Tibial artery (tissue), 4 donors: ENCODE data around the gene LRRC8C.

ENCODE experiments used
- DNase-seq, 2 donors: peaks; one replicate each; pipeline ENCODE4 v3.0.0-alpha.2; 2019
- H3K27ac ChIP-seq, 2 donors: fragments of 200-600 bp; sonication (generic) in 1 of 2; 1 replicate in 1 of 2; 2 replicates in 1 of 2; pipeline ENCODE4 v1.5.1; 2018 to 2019; ENCODE audit warnings: mild to moderate bottlenecking in 1 of 2
- H3K27me3 ChIP-seq, 2 donors: fragments of 200-600 bp; sonication (generic) in 1 of 2; one replicate each; pipeline versions ENCODE4 v1.5.1 to v1.6.0; 2016 to 2019
- H3K36me3 ChIP-seq, 3 donors: fragments of 200-600 bp; sonication (generic) in 2 of 3; one replicate each; pipeline ENCODE4 v1.5.1; 2016 to 2019; ENCODE audit warnings: mild to moderate bottlenecking in 2 of 3
- H3K4me1 ChIP-seq, 4 donors: fragments of 200-600 bp; sonication (generic) in 2 of 4; 1 replicate in 3 of 4; 2 replicates in 1 of 4; pipeline ENCODE4 v1.5.1; 2016 to 2019
- H3K4me3 ChIP-seq, 2 donors: fragments of 200-600 bp; sonication (generic) in 1 of 2; 1 replicate in 1 of 2; 2 replicates in 1 of 2; pipeline ENCODE4 v1.5.1; 2018 to 2019; ENCODE audit warnings: mild to moderate bottlenecking in 2 of 2
- H3K9me3 ChIP-seq, 3 donors: fragments of 200-600 bp; sonication (generic) in 1 of 3; one replicate each; pipeline ENCODE4 v1.5.1; 2016 to 2019
- intact Hi-C: fragments of 100-400 bp; cut with DNase I; formaldehyde crosslinking; loops from one replicate; pipeline ENCODE4 v1.15.0; 2023; ENCODE audit warnings: low total_unique reads
- TF ChIP-seq, protein P1 (sequence below), 2 experiments: fragments of 200-600 bp in 1 of 2; fragments of 450-650 bp in 1 of 2; IDR thresholded peaks; one replicate each; pipeline ENCODE4 v1.5.1; 2017 to 2019; ENCODE audit warnings: antibody characterized with exemption in 2 of 2, mild to moderate bottlenecking in 1 of 2, moderate library complexity in 1 of 2

The LRRC8C gene

DNA sequence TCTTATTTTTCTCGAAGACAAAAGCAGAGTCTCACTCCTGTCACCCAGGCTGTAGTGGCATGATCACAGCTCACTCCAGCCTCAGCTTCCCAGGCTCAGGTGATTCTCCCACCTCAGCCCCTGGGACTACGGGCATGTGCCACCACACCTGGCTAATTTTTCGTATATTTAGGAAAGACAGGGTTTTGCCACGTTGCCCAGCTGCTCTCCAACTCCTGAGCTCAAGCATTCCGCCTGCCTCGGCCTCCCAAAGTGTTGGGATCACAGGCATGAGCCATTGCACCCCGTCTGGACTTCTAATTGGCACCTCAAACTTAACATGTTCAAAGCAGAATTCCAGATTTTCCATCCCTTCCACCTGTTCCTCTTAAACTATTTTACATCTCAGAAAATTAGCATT lies 19.0 kb upstream of the LRRC8C start:
- TF ChIP-seq, protein P1, sequence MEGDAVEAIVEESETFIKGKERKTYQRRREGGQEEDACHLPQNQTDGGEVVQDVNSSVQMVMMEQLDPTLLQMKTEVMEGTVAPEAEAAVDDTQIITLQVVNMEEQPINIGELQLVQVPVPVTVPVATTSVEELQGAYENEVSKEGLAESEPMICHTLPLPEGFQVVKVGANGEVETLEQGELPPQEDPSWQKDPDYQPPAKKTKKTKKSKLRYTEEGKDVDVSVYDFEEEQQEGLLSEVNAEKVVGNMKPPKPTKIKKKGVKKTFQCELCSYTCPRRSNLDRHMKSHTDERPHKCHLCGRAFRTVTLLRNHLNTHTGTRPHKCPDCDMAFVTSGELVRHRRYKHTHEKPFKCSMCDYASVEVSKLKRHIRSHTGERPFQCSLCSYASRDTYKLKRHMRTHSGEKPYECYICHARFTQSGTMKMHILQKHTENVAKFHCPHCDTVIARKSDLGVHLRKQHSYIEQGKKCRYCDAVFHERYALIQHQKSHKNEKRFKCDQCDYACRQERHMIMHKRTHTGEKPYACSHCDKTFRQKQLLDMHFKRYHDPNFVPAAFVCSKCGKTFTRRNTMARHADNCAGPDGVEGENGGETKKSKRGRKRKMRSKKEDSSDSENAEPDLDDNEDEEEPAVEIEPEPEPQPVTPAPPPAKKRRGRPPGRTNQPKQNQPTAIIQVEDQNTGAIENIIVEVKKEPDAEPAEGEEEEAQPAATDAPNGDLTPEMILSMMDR (IDR thresholded peaks at IDR 0.05): no peak
- H3K27ac ChIP-seq: no peak overlapping the region
- no peaks in the 10 kb centered on the region for H3K9me3 ChIP-seq
- H3K36me3 ChIP-seq: peaks cover 0 to 7% (median 0%) of the 10 kb centered on the region in 3 donors
- no peak for DNase-seq
- H3K4me3 ChIP-seq: no peak overlapping the region
- peaks cover 0 to 11% (median 4%) of the 10 kb centered on the region in 4 donors for H3K4me1 ChIP-seq
- intact Hi-C loops: no loop called here
- no peaks in the 10 kb centered on the region for H3K27me3 ChIP-seq

DNA sequence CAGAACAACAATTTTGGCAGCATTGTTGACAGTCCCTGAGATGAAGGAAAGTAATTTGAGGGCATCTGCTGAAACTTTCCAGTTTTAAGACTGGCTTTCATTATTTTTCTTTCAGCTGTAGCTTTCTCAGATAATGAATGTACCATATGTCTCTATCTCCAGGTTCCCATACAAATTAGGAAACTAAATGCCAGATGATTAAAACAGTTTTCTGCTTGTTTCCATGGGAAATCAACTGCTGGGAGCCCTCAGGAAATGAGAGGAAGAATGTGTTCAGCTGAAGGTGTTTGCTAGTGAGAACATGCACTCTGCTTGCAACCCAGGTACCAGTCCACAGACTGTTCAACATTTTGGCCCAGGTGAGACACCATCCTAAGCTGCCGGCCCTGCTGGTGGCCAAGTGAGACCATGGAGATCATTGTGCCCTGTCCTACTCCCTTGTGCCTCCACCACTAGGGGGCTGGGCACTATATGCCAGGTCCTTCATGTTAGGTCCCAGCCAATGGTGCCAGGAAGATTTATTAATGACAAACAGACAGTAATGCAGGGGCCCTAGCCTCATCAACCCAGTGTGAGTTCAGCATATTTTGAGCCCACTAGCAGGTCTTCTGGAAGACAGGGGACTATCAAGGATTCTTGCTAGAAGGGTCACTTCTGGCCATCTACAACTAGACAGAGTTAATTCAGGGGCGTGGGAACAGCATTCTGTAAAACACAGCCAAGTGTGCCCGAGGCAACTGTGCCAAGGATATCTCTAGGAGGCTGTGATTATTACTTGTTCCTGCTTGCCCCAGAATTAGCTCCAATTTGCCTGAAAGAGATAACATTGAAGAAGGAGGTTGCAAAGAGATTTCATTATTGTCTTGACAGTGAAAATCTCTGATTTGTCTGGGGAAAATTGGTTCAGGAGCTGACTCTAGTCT lies 17.0 kb upstream of the LRRC8C start:
- H3K27ac ChIP-seq: no peak overlapping the region
- no peak for DNase-seq
- TF ChIP-seq, protein P1 (IDR thresholded peaks at IDR 0.05): peak; percentile 10 to 27
- no peak overlapping the region for H3K4me3 ChIP-seq
- intact Hi-C loops: no loop called here
- no peaks in the 10 kb centered on the region for H3K9me3 ChIP-seq
- peaks cover 0 to 11% (median 4%) of the 10 kb centered on the region in 4 donors for H3K4me1 ChIP-seq
- no peaks in the 10 kb centered on the region for H3K36me3 ChIP-seq
- no peaks in the 10 kb centered on the region for H3K27me3 ChIP-seq

DNA sequence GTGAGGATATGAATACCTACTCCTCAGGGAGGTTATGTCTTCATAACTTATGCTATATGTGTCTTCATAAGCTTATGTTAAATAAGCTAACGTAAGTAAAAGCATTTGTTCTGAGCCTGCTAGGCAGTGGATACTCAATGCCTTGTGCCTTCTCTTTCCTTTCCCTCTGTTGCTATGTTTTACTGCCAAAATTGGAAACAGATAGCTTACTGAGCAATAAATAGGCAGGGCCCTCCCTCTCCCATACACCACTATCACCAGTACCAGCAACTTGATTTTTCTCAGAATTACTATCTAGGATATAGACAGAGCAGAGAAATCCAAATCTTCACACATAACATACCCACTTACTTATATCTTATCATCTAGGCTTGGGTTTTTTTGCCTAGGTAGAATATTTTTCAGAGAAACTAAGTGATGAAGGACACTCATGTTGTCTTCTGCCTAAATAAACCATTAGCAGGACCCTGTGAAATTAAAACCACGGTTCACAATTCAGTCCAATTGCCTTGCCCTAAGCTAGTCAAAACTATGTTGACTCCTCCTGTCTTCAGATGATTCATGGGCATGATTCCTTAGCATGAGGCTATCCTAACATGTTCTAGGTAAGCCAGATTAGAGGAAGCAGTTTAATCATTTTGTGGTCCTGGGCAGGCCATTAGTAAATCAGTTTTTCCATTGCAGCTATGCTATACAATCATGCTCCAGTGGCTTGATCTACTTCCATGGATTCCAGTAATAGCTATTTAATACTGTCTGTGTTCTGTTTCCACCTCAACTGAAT lies 15.9 kb upstream of the LRRC8C start:
- TF ChIP-seq, protein P1 (IDR thresholded peaks at IDR 0.05): no peak
- intact Hi-C loops: no loop called here
- no peak for DNase-seq
- H3K9me3 ChIP-seq: no peaks in the 10 kb centered on the region
- no peaks in the 10 kb centered on the region for H3K36me3 ChIP-seq
- no peak overlapping the region for H3K27ac ChIP-seq
- H3K4me1 ChIP-seq: peaks cover 0 to 11% (median 4%) of the 10 kb centered on the region in 4 donors
- H3K4me3 ChIP-seq: no peak overlapping the region
- H3K27me3 ChIP-seq: no peaks in the 10 kb centered on the region

DNA sequence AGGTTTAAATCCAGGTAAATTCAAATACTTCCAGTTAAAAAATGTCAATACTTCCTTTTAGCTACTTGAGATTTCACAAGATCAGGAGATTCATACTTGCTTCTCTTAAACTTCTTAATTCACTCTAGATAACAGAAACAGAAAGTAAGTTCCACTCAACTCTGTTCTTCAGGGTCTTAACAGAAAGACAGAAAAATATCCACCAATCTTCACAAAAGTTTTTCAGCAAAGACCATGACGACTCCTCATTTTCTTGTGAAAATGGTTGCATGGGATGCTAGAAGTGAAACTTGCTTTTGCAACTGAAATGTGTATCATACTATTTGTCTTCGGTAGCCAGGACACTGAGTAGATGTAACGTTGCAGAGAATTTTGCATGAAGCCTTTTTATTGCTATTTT lies 12.3 kb upstream of the LRRC8C start:
- H3K4me3 ChIP-seq: no peak overlapping the region
- intact Hi-C loops: no loop called here
- no peak overlapping the region for H3K27ac ChIP-seq
- no peaks in the 10 kb centered on the region for H3K27me3 ChIP-seq
- H3K9me3 ChIP-seq: no peaks in the 10 kb centered on the region
- peaks cover 0 to 11% (median 4%) of the 10 kb centered on the region in 4 donors for H3K4me1 ChIP-seq
- DNase-seq: no peak
- TF ChIP-seq, protein P1 (IDR thresholded peaks at IDR 0.05): no peak
- no peaks in the 10 kb centered on the region for H3K36me3 ChIP-seq

DNA sequence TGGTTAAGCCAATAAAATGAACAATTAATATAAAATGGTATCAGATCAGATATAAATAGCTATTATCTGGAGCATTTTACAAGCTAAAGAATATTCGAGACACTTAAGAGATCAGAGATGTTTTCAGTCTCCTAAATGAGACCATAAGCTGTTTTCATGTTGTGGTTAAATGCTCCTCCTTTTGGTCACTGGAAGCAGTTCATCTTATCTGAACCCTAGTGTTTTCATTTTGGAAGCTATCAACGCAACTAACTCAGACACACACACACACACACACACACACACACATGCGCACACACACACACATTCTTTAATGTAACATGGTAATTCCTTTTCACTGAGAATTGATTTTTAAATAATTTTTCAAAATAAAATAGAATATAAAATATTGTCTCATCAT lies 10.0 kb upstream of the LRRC8C start:
- intact Hi-C loops: no loop called here
- Histone ChIP-seq H3K9me3 (no peaks in the 10 kb centered on the region), H3K36me3 (no peaks in the 10 kb centered on the region), H3K4me1 (no peaks in the 10 kb centered on the region), H3K4me3 (no peak overlapping the region), H3K27ac (no peak overlapping the region), H3K27me3 (no peaks in the 10 kb centered on the region)
- DNase-seq: no peak
- TF ChIP-seq, protein P1 (IDR thresholded peaks at IDR 0.05): no peak
